Skeletal muscle tissue (tissue), 4 donors: ENCODE results near the gene ASGR1. TPM values are rescaled to one million over a fixed set of nuclear protein-coding genes. Genes with fewer than 3 reads are reported as not detected.

Experiments used
- H3K27ac ChIP-seq: one replicate; pipeline ENCODE4 v1.7.0; 2013; ENCODE audit warnings: mild to moderate bottlenecking, low read depth, low read length, inconsistent platforms
- H3K27me3 ChIP-seq, 3 donors: one replicate each; pipeline ENCODE4 v1.7.0; 2013; ENCODE audit warnings: low read length in 3 of 3; ENCODE audit not compliant: control insufficient read depth in 3 of 3, insufficient read depth in 3 of 3
- H3K36me3 ChIP-seq, 3 donors: one replicate each; pipeline ENCODE4 v1.7.0; 2013; ENCODE audit warnings: low read length in 3 of 3; ENCODE audit not compliant: control insufficient read depth in 3 of 3, insufficient read depth in 3 of 3
- H3K4me1 ChIP-seq, 3 donors: one replicate each; pipeline ENCODE4 v1.7.0; 2013; ENCODE audit warnings: low read length in 3 of 3, mild to moderate bottlenecking in 3 of 3; ENCODE audit not compliant: control insufficient read depth in 3 of 3, insufficient read depth in 3 of 3
- H3K4me3 ChIP-seq, 3 donors: one replicate each; pipeline ENCODE4 v1.7.0; 2013; ENCODE audit warnings: low read length in 3 of 3
- H3K9ac ChIP-seq, 3 donors: one replicate each; pipeline ENCODE4 v1.7.0; 2013; ENCODE audit warnings: low read length in 3 of 3, mild to moderate bottlenecking in 3 of 3, moderate library complexity in 2 of 3, low read depth in 1 of 3
- H3K9me3 ChIP-seq, 3 donors: one replicate each; pipeline ENCODE4 v1.7.0; 2013; ENCODE audit warnings: low read length in 3 of 3; ENCODE audit not compliant: control insufficient read depth in 3 of 3
- total RNA-seq: library from RNA; depleted of rRNA; stranded (reverse); fragments of >200 nt; gene quantifications from one replicate; pipeline ENCODE4 v1.2.3, GENCODE V29; 2014
- donor health status: Osteomylitis.

ASGR1 gene, protein sequence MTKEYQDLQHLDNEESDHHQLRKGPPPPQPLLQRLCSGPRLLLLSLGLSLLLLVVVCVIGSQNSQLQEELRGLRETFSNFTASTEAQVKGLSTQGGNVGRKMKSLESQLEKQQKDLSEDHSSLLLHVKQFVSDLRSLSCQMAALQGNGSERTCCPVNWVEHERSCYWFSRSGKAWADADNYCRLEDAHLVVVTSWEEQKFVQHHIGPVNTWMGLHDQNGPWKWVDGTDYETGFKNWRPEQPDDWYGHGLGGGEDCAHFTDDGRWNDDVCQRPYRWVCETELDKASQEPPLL
- 1.0 TPM for total RNA-seq

DNA sequence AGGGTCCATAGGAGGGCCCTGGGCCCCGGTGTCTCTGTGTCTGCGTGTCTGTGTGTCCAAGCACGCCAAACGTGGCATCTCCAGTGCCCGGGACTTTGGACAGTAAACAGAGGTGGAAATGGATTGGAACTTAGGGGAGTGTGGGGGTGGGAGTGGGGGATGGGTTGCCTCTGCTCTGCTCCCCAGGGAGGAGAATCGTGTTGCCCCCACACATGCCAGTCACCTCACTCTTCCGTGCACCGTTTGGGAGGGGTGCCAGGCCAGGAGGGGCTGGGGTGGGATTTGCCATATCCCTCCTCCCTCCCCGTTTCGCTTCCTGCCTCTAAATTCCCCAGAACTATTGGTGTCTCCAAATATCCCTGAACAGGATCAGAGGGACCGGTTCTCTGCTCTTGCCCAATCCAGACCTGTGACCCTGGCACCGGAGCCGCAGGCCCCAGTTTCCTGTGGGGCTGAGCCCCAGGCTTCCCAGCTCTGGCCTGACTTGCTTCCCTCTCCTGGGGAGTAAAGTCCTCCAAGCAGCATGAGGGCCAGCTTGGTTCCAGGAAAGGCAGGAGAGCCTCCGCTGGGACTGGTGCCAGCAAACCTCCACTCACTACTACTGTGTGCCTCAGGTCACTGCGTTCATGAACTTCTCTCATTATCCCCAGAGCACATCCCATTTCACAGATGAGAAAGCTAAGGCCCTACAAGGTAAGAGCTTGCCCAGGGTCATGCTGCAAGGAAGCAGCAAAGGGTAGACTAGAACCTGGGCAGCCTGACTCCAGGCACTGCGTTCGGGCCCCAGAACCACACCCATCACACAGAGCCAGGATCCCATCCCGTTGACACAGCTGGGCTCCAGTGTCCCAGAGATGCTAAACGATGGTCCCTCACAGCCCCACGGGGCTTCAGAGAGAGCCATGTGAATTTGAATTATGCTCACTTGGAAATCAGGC lies at the start of gene ASGR1:
ASGR1 (minus strand) TSS at position 54 of the 938 bp plus-strand sequence. CDS start 807 bp downstream, outside the sequence.
- Histone ChIP-seq H3K9ac (no peak within 1 kb of the TSS), H3K4me1 (peaks cover 12 to 14% (median 13%) of the 10 kb centered on the region in 3 donors), H3K9me3 (no peaks in the 10 kb centered on the region), H3K27ac (no peak within 1 kb of the TSS), H3K4me3 (no peak within 1 kb of the TSS), H3K27me3 (peaks cover 29 to 40% (median 36%) of the 10 kb centered on the region in 3 donors), H3K36me3 (no peaks in the 10 kb centered on the region)

DNA sequence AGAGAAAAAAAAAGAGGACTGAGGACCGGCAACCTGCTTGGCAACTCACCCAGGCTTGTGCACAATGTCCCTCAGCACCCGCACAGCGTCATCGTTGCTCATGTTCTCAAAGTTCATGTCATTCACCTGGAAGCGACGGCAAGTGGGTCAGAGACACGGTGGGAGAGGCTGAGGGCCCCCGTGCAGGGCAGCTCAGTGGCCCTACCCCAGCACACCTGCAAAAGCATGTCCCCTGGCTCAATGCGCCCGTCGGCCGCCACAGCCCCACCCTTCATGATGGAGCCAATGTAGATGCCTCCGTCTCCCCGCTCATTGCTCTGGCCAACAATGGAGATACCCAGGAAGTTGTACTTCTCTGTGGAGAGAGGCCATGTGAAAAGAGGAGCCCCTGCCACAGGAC lies 49.8 kb upstream of the ASGR1 start:
- no peaks in the 10 kb centered on the region for H3K27me3 ChIP-seq
- peaks cover 18 to 33% (median 23%) of the 10 kb centered on the region in 3 donors for H3K4me1 ChIP-seq
- H3K9ac ChIP-seq, result no peak overlapping the region
- no peaks in the 10 kb centered on the region for H3K9me3 ChIP-seq
- H3K4me3 ChIP-seq, result no peak overlapping the region
- no peak overlapping the region for H3K27ac ChIP-seq
- peaks cover 50 to 59% (median 59%) of the 10 kb centered on the region in 3 donors for H3K36me3 ChIP-seq

DNA sequence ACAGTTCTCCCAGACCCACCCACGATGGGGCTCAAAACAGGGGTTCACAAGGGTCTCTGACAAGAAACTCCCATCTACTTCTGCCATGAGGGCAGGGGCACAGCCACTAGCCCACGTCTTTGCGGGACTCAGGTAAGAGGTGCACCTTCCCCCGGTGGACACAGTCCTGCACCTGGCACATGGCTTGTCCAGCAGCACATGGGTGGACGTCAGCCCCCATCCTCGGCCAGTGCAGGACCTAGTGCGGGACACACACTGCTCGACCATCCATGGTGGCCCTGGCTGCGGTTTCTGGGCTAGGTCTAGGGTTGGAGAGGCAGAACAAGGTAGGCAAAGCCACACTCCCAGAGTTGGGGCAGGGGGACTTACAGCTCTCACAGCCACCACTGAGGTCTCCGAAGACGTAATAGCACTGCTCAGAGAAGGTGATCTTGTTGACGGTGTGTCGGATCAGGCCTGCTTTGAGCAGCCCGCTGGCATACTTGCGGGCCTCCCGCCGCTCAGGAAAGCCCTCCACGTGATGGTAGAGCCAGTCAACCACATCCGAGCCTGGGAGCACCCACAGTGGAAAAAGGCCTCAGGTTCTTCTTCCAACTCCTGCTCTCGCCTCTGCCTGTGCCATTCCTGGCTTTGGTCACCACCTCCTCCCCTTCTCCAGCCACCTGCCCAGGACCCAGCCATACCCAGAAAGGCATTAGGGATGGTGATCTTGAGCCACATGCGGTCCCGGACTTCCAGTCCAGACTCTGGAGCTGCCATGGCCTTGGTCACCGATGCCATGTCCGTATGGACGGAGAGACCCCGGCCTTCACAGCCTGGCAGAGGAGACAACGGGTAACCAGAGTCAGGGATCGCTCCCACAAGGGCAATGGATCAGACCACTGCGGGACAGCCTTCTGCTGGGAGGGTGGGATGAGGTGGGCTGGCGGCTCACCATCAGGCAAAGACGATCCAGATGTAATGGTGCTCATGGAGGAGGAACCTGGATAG lies 47.8 kb upstream of the ASGR1 start:
- Histone ChIP-seq H3K4me3 (no peak overlapping the region), H3K9me3 (no peaks in the 10 kb centered on the region), H3K27me3 (no peaks in the 10 kb centered on the region), H3K9ac (no peak overlapping the region), H3K36me3 (peaks cover 69 to 78% (median 77%) of the 10 kb centered on the region in 3 donors), H3K4me1 (peaks cover 24 to 33% (median 26%) of the 10 kb centered on the region in 3 donors), H3K27ac (no peak overlapping the region)

DNA sequence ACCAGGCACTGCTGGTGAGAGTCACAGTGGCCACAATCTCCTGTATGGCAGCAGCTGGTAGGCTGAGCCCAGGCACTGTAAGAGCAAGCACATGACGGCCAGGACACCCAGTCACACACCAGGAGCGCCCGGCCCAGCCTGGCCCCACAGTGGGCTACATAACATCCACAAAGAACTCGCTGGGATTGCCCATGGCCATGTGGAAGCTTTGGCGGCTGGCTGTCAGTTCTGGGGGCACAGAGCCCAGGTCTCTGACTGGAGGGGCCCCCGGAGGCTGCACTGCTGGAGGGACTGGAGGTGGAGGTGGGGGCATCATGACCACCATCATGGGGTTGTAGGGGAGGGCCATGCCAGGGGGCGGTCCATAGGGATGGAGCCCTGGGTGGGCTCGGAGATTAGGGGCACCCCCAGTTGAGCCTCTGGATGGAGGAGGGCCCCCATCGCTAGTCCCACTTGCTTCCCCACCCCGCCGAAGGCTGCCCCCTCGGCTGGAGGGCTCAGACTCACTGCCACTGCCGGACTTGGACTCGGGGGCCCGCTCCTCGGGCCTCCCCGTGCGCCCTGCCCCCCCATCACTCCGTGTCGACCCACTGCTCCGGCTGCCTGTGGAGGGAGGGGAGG lies 46.7 kb upstream of the ASGR1 start:
- Histone ChIP-seq H3K9ac (no peak overlapping the region), H3K27me3 (no peaks in the 10 kb centered on the region), H3K9me3 (no peaks in the 10 kb centered on the region), H3K36me3 (peaks cover 81 to 90% (median 88%) of the 10 kb centered on the region in 3 donors), H3K4me3 (no peak overlapping the region), H3K27ac (no peak overlapping the region), H3K4me1 (peaks cover 36 to 40% (median 38%) of the 10 kb centered on the region in 3 donors)

DNA sequence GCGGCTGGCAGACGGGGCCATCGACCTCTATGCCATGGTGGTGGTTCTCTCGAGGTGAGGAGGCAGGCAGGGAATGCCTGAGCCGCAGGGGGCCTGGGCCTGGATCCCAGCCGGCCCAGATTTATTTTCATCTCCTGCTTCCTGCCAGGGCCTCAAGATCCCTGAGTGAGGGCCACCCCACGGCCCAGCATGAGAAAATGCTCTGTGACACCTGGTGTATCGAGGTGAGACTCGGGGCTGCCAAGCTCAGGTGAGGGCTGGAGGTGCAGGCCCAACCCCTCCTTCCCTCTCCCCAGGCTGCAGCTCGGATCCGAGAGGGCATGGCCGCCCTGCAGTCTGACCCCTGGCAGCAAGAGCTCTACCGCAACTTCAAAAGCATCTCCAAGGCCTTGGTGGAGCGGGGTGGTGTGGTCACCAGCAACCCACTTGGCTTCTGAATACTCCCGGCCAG lies 45.5 kb upstream of the ASGR1 start:
- H3K4me1 ChIP-seq, result peaks cover 43 to 48% (median 45%) of the 10 kb centered on the region in 3 donors
- H3K27ac ChIP-seq, result no peak overlapping the region
- no peaks in the 10 kb centered on the region for H3K9me3 ChIP-seq
- H3K36me3 ChIP-seq, result peaks cover 77 to 85% (median 79%) of the 10 kb centered on the region in 3 donors
- peak overlapping the region in 1 of 3 donors; percentile 45 for H3K9ac ChIP-seq
- no peaks in the 10 kb centered on the region for H3K27me3 ChIP-seq
- H3K4me3 ChIP-seq, result no peak overlapping the region

DNA sequence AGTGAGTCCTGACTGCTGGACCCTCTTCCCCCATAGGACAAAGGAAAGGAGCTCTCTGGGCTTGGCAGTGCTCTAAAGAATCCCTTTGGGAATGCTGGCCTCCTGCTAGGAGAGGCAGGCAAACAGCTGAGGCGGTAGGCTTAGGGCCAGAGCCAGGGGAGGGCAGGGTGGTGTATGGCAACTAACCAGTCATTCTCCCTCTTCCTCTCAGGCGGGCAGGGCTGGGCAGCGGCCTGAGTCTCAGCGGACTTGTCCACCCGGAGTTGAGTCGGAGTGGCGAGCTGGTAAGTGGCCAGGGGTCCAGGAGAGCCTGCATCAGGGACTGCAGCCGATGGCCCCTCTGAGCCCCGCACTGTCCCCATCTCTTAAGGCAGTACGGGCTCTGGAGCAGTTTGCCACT lies 44.9 kb upstream of the ASGR1 start:
- H3K4me3 ChIP-seq, result no peak overlapping the region
- H3K36me3 ChIP-seq, result peaks cover 71 to 79% (median 73%) of the 10 kb centered on the region in 3 donors
- H3K27ac ChIP-seq, result no peak overlapping the region
- peak overlapping the region in 2 of 3 donors; percentile 45 to 51 for H3K9ac ChIP-seq
- H3K4me1 ChIP-seq, result peaks cover 48 to 53% (median 50%) of the 10 kb centered on the region in 3 donors
- H3K27me3 ChIP-seq, result no peaks in the 10 kb centered on the region
- no peaks in the 10 kb centered on the region for H3K9me3 ChIP-seq

DNA sequence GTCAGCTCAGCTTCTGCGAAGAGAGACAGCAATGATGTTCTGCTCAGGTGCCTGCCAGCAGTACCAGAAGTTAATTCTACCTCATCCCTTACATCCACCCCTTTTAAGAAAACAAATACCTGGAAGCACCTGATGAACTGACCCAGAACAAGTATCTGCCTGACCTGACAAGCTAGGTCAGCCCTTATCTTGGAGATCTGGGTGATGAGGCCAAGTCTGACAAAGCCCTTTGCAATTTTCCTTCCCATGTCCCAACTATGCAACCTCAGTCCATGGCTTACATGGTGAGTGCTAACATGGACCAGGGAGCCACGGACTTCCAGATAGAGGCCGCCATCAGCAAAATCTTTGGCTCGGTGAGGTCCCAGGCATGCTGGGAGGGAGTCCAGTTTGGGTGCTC lies 44.2 kb upstream of the ASGR1 start:
- no peak overlapping the region for H3K4me3 ChIP-seq
- no peak overlapping the region for H3K27ac ChIP-seq
- H3K4me1 ChIP-seq, result peaks cover 54 to 58% (median 55%) of the 10 kb centered on the region in 3 donors
- no peaks in the 10 kb centered on the region for H3K9me3 ChIP-seq
- H3K36me3 ChIP-seq, result peaks cover 67 to 73% (median 70%) of the 10 kb centered on the region in 3 donors
- peak overlapping the region in 2 of 3 donors; percentile 40 to 51 for H3K9ac ChIP-seq
- H3K27me3 ChIP-seq, result no peaks in the 10 kb centered on the region

DNA sequence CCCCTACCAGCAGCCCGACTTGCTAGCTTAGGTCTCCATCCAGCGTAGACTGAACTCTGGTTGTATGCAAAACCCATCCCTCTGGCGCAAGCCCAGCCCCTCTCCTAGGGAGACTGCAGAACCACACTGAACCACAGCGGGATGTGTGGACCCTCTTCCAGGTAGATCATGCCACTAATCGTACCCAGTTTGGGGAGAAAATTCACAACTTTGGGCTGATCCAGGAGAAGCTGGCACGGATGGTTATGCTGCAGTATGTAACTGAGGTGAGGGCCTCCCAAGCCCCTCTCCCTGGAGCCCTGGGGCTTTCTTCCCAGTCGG lies 43.8 kb upstream of the ASGR1 start:
- Histone ChIP-seq H3K27ac (no peak overlapping the region), H3K4me3 (no peak overlapping the region), H3K4me1 (peaks cover 58 to 63% (median 60%) of the 10 kb centered on the region in 3 donors), H3K9ac (no peak overlapping the region), H3K9me3 (no peaks in the 10 kb centered on the region), H3K27me3 (no peaks in the 10 kb centered on the region), H3K36me3 (peaks cover 63 to 70% (median 69%) of the 10 kb centered on the region in 3 donors)
